ENCODE measurements around the gene NRG2. TPM values are rescaled to one million over a fixed set of nuclear protein-coding genes. Genes with fewer than 3 reads are reported as not detected.

NRG2 gene
- total RNA-seq, 2 donors from 2014 or later, result 5.6 to 6.5 TPM

- Histone ChIP-seq H3K27me3 (no peaks in the 10 kb centered on the region), H3K27ac (no peak overlapping the region), H3K36me3 (replicated peaks in 1 of 2; ENCODE audit: insufficient read depth in 1 of 2, low read depth in 2 of 2) (no peaks in the 10 kb centered on the region), H3K4me1 (no peaks in the 10 kb centered on the region), H3K9me3 (no peaks in the 10 kb centered on the region), H3K4me3 (no peak overlapping the region)
- intact Hi-C loops (cut with DNase I), result no loop called here
- DNase-seq, result no peak
- ATAC-seq, result no peak
- 72 to 78% methylated on average over 7 of the region's 7 CpGs for WGBS, 2 donors
- TF ChIP-seq CTCF (IDR thresholded peaks at IDR 0.05), result no peak
- TF ChIP-seq POLR2A (IDR thresholded peaks at IDR 0.05), result no peak
Measured at GRCh38 chr5:139820130-139820529, 223.0 kb downstream of the NRG2 start.

- 79 to 82% methylated on average over 3 of the region's 3 CpGs for WGBS, 2 donors
- no peak for ATAC-seq
Measured at GRCh38 chr5:139817970-139818369, 225.1 kb downstream of the NRG2 start.

GRCh38 chr5:139817362-139817761, 225.7 kb downstream of the NRG2 start:
- intact Hi-C loops (cut with DNase I), result no loop called here
- Histone ChIP-seq H3K27ac (no peak overlapping the region), H3K9me3 (no peaks in the 10 kb centered on the region), H3K27me3 (no peaks in the 10 kb centered on the region), H3K36me3 (replicated peaks in 1 of 2; ENCODE audit: insufficient read depth in 1 of 2, low read depth in 2 of 2) (no peaks in the 10 kb centered on the region), H3K4me1 (no peaks in the 10 kb centered on the region), H3K4me3 (no peak overlapping the region)
- ATAC-seq (no peak), DNase-seq (no peak)
- 85 to 86% methylated on average over 2 to 8 of the region's 8 CpGs for WGBS, 2 donors
- TF ChIP-seq CTCF (IDR thresholded peaks at IDR 0.05) (no peak), POLR2A (IDR thresholded peaks at IDR 0.05) (no peak)

More at GRCh38 chr5:139817970-139818369, 225.1 kb downstream of the NRG2 start:
- Histone ChIP-seq H3K27me3 (no peaks in the 10 kb centered on the region), H3K4me3 (no peak overlapping the region), H3K9me3 (no peaks in the 10 kb centered on the region), H3K4me1 (no peaks in the 10 kb centered on the region), H3K27ac (no peak overlapping the region), H3K36me3 (replicated peaks in 1 of 2; ENCODE audit: insufficient read depth in 1 of 2, low read depth in 2 of 2) (no peaks in the 10 kb centered on the region)
- intact Hi-C loops (cut with DNase I), result no loop called here
- no peak for TF ChIP-seq POLR2A (IDR thresholded peaks at IDR 0.05)
- no peak for TF ChIP-seq CTCF (IDR thresholded peaks at IDR 0.05)
- DNase-seq, result no peak

GRCh38 chr5:139816566-139816965, 226.5 kb downstream of the NRG2 start:
- ATAC-seq (no peak), DNase-seq (no peak)
- Histone ChIP-seq H3K27ac (no peak overlapping the region), H3K36me3 (replicated peaks in 1 of 2; ENCODE audit: insufficient read depth in 1 of 2, low read depth in 2 of 2) (no peaks in the 10 kb centered on the region), H3K9me3 (no peaks in the 10 kb centered on the region), H3K4me1 (no peaks in the 10 kb centered on the region), H3K4me3 (no peak overlapping the region), H3K27me3 (no peaks in the 10 kb centered on the region)
- TF ChIP-seq CTCF (IDR thresholded peaks at IDR 0.05) (no peak), POLR2A (IDR thresholded peaks at IDR 0.05) (no peak)
- WGBS, 2 donors, result 79 to 86% methylated on average over 12 of the region's 12 CpGs
- intact Hi-C loops (cut with DNase I), result no loop called here

GRCh38 chr5:139814704-139815280, 228.3 kb downstream of the NRG2 start:
- WGBS, 2 donors, result 89 to 95% methylated on average over 11 of the region's 11 CpGs

More at GRCh38 chr5:139814704-139815280, 228.3 kb downstream of the NRG2 start:
- H3K4me3 ChIP-seq, result no peak overlapping the region
- TF ChIP-seq POLR2A (IDR thresholded peaks at IDR 0.05) (no peak), CTCF (IDR thresholded peaks at IDR 0.05) (no peak)
- no peaks in the 10 kb centered on the region for H3K9me3 ChIP-seq
- intact Hi-C loops (cut with DNase I), result no loop called here
- no peak for DNase-seq
- no peak for ATAC-seq
- no peaks in the 10 kb centered on the region for H3K27me3 ChIP-seq
- H3K4me1 ChIP-seq, result no peaks in the 10 kb centered on the region
- H3K36me3 ChIP-seq (replicated peaks in 1 of 2; ENCODE audit: insufficient read depth in 1 of 2, low read depth in 2 of 2), result no peaks in the 10 kb centered on the region
- no peak overlapping the region for H3K27ac ChIP-seq

Measured in body of pancreas (tissue), 4 donors.